GM04504 (cell line): ENCODE measurements around the gene SDCCAG8.
"Not testable (repeated sequence)": the region's sequence is repeated elsewhere in the genome, so short reads cannot be mapped to it uniquely, and the experiment has no call there.

Experiments
- DNase-seq: peaks from one replicate; pipeline ENCODE4 v3.0.0-alpha.2; 2012; ENCODE audit warnings: low read depth

The SDCCAG8 gene

DNA sequence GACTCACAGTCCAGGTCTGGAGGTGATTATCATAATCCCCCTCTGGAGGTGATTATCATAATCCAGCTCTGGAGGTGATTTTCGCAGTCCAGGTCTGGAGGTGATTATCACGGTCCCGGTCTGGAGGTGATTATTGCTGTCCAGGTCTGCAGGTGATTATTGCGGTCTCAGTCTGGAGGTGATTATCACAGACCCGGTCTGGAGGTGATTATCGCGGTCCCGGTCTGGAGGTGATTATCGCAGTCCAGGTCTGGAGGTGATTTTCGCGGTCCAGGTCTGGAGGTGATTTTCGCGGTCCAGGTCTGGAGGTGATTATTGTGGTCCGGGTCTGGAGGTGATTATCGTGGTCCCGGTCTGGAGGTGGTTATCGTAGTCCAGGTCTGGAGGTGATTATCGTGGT lies 76.6 kb downstream of the SDCCAG8 start:
- no peak for DNase-seq

DNA sequence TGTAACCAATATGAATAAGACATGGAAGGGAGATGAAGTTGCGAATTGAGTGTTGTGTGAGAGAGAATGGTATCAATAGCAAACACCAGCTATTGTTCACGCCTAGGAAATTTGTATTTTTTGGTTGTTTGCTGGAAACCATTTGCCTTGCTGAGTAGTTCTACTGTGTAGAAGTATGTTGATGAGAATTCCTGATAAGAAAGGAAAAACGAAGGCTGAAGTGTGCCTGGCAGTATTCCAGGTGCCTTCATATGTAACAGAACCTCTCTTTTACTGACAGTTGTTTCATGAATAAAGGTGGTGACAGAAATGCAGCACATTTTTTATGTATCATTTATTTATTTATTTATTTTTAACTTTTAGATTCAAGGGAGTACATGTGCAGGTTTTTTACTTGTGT lies 79.5 kb downstream of the SDCCAG8 start:
- DNase-seq, result no peak

DNA sequence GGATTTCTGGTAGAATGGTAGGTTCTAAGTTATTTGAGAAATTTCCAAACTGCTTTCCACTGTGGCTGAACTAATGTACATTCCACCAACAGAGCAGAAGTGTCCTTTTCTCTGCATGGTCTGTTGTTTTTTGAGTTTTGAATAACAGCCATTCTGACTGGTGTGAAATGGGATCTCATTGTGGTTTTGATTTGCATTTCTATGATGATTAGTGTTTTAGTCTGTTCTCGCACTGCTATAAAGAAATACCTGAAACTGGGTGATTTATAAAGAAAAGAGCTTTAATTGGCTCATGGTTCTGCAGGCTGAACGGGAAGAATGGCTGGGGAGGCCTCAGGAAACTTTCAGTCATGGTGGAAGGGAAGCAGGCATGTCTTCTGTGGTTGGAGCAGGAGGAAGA lies 80.3 kb downstream of the SDCCAG8 start:
- no peak for DNase-seq

DNA sequence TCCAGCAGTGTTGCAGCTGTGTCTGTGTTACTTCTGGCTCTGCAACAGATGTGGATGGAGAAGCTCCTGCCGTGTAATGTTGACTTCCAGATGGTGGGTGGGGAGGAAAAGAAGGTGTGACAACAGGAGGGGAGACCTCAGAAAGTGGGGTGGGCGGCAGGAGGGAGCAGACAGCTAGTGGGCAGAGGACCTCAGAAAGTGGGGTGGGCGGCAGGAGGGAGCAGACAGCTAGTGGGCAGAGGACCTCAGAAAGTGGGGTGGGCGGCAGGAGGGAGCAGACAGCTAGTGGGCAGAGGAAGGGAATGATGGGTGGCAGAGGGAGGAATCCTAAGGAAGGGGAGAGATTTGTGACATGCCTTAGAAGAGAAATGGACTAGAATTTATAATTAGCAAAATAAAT lies 83.0 kb downstream of the SDCCAG8 start:
- DNase-seq, result not testable (repeated sequence)

DNA sequence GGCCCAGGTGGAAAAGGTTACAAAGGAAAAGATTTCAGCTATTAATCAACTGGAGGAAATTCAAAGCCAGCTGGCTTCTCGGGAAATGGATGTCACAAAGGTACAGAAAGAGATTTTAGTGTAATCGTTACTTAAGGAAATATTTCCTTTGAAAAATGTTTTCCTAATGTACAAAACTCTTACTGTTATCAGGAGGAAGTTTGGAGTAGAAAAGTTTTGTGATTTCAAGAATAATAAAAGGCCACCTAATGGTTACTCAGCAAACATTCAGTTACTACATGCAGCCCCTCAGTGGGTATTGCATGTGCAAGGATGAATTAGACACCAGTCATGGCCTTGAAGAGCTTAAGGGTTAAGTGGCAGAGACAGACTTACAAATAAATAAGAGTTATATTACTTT lies 85.2 kb downstream of the SDCCAG8 start:
- no peak for DNase-seq

DNA sequence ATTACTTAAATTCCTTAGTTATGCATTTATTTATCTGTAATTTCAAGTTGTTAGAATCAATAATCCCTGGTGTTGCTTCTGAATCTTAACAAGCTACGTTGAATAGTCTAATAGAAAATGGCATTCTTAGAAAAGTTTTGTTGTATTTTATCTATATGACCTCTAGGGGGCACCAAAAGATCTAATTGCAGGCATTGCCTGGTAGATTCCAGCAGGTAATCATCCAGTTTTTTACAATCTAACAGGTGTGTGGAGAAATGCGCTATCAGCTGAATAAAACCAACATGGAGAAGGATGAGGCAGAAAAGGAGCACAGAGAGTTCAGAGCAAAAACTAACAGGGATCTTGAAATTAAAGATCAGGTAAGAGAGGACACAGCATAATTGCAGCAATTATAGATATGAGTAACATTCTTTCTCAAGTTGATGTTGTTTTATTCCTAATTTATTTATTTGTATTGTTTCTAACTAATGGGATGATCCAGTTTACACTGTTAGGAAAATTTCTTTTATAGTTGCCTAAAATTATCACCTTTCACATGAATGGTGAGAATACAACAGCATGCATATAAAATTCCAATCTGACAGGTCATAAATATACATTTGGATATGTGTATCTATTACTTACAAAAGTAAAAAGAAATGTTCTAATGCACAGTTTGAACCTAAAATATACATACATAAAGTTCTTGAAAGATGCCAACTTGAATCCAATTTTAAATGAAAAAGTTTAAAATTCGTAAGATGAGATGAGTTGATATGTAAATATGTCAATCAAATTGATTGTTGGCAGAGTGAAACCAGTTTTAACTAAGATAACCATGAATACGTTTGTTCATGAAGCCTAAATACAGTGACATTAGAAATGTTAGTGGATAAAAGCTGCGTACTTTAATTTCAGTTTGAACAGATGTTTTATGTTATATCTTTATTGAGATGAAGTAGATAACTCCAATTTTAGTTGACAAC lies 88.4 kb downstream of the SDCCAG8 start:
- peak; percentile 10 for DNase-seq

DNA sequence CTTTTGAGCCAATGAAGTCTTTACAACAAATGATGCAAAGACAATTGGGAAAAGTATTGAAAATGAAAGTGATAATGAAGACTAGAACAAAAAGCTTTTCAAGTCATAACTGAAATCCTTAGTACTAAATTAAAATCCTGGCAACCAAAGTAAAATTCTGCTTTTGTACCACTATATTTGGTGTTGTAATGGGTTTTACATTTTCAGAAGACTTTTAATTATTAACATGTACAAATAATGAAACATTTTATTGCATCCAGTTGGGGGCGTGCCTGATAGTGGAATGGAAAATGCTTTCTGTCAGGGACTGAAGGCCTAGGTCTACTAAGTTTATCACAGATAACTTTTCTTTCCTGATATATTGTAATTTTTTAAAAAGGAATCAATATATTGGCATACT lies 89.4 kb downstream of the SDCCAG8 start:
- no peak for DNase-seq

DNA sequence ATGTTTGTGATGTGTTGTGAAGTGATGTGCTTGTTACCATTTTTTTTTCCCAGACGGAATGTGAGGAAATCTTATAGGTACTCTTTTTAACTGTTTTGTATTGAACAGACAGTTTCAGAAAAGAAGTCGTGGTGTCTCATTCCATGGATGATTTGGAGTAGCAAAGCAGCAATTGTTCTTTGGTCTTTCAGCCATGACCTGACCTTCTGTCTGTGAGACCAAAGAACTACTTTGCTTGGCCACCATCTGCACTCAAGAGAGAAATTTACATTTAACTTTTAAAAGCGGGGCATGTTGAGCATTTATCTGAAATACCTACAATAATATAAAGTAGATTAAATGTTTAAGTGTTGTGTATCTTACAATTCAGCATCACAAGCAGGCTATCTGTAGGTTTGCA lies 90.2 kb downstream of the SDCCAG8 start:
- no peak for DNase-seq

DNA sequence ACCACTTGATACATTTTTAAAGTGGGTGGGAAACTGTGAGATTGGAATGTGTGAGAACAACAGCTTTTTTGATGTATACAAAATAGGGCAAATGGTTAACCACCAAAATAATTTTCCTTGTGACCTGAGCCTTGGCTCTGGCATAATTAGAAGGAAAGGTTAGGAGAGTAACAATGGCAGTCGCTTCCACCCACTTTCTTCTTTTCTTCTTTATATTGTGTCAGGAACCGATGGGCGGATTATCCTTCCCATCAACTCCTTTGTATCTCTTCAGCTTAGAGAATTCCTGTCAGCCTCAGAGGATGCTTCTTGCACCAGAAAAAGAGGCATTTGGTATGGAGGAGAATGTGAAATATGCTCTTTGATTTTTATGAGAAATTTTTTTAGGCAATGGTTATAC lies 90.6 kb downstream of the SDCCAG8 start:
- DNase-seq, result no peak

DNA sequence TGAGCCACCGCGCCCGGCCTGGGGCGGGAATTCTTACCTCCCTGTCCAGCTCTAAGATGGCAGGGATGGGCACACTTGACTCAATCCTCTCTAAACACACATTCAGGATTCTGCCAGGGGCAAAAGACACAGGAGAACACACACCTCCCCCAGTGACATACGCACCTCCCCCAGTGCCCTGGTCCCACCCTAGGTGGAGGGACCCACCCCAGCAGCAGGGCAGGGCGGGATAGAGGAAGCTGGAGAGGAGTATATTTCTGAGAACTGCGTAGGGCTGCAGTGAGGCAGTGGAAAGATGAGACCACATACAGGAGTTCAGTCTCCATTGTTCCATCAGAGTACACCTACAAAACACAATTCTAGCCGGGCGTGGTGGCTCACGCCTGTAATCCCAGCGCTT lies 92.5 kb downstream of the SDCCAG8 start:
- DNase-seq, result no peak

DNA sequence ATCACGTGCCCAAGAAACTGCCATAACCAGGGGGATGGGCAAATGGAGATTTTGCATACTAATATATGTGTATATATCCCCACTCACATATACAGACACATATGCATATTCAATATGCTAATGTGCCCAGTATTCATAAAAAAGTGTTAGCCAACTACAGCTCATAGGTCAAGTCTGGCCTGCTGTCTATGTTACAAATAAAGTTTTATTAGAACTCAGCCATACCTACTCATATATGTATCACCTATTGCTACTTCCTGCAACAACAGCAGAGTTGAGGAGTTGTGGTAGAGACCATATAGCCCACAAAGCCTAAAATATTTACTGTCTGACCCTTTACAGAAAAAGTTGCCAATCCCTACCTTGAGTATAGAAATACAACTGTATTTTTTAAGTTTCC lies 93.3 kb downstream of the SDCCAG8 start:
- DNase-seq, result no peak

DNA sequence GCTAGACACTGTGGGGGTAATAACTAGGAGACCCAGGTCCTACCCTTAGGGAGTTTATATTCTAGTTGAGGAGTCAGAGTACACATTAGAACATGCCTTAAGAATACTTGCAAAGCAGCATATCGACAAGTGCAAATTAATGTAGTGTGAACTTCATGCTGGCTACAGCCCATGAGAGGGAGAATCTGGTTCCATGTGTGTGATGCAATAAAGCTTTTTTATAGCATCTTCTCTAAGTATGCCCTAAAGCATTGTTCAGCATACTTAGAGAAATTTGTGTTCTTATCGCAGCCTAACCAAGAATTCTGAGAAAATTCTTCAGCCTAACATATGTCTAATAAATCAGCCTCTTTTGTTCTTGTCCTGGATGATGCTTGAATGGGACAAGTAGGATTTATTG lies 95.5 kb downstream of the SDCCAG8 start:
- no peak for DNase-seq

DNA sequence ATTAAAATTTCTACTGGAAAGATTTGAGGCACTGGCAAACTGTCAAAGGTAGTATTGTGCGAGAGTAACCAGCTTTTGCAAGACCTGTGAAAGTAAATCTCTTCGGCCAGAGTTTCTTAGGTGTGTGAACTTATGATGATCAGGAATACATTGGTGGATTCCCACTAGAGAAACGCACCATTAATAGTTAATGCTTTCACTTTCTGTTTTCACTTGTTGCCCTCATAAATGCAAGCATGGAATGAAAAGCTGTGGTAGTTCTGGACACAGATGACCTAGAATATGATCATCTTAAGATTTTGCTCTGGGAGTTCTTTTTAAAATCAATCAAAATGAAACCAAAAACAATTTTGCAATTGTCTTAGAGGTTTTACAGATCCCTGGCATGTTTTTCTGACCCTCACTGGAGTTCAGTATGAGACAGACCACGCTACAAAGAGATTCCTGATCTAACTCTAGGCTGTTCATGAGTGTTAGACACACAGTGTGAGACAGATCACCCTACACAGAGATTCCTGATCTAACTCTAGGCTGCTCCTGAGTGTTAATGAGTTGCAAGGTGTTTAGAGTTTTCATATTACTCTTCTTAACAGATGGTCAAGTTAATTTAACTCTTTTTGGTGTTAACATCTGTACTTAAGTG lies 98.8 kb downstream of the SDCCAG8 start:
- peak; percentile 17 for DNase-seq

DNA sequence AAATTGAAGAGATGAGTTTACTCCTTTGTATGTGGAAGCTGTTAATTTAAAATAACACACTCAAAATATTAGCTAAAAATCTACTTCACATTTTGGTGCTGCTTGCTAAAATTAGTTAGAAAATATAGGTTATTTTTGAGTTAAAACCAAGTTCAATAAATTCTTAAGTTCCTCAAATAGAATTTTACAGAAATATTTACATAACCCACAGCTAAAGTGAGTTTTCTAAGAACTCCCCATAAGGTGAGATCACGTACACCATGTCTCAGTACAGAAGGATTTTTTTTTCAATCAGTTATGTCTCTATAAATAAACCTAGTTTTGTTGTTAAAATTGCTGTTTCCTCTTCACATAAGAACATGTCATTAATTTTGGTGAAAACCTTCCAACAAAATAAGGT lies 108.0 kb downstream of the SDCCAG8 start:
- no peak for DNase-seq

DNA sequence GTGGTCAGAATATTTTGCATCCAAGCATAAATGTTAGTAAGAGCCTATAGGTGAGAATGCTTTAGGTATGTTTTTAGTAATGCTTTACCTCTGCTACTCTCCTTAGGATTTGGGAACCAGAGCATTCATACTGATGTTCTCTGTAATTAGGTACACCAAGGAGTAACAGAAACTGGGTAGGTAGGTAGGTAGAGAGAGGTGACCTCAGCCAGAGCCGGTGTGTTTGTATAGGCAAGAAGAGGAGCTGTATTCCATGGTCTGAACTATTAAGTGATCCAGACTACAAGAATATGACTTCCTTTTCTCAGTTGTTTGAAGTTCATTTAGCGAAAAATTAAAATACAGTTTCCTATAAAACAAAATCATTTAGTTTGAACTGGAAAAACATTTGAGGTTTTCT lies 108.5 kb downstream of the SDCCAG8 start:
- DNase-seq, result no peak

DNA sequence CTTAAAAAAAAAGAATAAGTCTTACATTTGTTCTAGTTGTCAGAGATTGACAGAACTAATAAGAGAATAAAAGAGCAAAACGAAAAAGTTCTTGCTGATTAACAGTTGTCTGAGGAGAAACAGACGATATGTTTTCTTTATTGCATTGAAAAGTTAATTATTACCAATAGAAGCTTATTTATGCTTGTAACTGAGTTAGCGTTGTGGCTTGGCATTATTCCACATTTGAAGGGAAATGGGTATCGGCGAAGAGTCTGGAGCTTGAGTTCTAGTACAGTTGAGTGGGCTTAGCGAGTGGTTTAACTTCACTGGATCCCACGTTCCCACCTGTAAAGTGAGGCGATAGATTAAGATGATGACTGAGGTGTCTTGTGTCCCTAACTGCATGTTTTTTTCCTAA lies 109.0 kb downstream of the SDCCAG8 start:
- DNase-seq, result no peak

DNA sequence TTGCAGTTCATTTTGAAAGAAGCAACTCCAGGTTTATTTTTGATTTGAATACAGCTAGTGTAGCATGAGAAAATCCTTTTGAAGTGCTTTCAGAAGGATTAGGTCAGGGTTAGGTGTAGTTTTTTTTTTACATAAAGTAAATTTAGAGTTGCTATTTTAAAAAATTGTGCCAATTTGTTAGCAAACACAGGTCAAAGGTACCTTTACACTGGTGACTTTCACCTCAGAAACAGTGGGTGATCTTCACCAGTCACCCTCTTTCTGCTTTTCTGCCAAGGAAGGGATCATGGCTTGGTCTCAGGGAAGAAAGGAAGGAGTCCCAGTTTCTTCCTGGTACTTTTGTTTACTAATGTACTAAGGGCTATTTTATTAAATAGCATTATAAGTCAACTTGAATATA lies 111.5 kb downstream of the SDCCAG8 start:
- no peak for DNase-seq

DNA sequence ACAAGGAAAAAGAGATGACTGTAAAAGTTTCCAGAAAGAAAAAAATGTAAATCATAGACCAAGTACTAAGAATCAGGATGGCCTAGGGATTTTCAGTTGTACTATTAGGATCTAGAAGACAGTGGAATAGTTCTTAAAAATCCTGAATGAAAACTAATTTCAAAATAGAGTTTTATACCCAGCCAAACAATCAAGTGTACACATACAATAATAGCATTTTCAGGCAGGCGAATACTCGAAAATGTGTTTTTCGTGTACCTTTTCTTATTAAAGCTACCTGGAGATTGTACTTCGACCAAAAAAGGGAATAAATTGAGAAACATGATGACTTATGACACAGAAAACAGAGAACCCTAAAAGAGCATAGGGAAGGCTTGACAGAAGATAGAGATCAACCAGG lies 118.6 kb downstream of the SDCCAG8 start:
- DNase-seq, result no peak

DNA sequence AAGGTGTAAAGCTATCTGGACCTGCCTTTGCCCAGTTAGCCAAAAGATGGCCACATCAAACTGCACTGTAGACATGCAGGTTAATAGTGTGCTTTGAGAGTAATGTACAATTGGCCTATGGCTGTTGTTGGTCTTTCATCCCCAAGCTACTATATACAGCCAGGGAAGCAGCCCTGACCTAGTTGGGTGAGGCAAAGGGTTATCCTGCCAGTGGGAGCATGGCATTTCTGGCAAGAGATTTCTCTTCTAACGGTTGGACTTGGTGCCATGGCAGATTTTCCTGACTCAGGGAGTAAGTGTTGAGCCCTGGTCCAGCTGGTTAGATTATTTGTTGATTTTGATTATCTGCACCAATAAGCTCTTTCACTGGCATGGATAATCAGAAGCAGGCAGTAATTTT lies 119.8 kb downstream of the SDCCAG8 start:
- DNase-seq, result no peak

DNA sequence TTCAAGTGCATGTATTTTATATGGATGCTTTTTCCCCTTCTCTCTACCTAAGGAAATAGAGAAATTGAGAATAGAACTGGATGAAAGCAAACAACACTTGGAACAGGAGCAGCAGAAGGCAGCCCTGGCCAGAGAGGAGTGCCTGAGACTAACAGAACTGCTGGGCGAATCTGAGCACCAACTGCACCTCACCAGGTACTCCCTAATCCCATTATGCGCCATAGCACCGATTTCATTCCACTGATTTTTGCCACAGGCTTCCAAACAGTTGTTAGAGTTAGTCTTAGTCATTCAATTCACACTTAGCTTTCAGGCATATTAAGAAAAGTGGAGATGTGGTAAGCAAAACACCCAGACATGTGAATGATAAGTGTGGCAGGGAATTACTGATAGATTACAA lies 122.8 kb downstream of the SDCCAG8 start:
- DNase-seq, result no peak

DNA sequence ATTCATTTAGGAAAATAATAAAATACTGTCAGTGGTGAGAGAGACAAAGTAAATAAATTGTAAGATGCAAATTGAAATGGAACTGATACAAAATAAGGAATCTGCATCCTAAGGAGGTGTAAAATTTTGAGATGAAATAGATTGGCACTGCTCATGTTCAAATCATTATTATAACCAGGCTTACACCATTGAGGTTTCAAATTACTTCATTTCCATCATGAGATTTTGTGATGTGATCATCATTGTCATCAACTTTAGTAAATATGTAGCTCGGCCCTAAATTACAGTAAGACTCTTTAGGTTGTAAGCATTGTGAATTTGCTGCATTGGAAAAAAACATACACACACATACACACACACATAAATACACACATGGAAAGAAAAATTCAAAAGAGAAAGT lies 123.4 kb downstream of the SDCCAG8 start:
- no peak for DNase-seq

DNA sequence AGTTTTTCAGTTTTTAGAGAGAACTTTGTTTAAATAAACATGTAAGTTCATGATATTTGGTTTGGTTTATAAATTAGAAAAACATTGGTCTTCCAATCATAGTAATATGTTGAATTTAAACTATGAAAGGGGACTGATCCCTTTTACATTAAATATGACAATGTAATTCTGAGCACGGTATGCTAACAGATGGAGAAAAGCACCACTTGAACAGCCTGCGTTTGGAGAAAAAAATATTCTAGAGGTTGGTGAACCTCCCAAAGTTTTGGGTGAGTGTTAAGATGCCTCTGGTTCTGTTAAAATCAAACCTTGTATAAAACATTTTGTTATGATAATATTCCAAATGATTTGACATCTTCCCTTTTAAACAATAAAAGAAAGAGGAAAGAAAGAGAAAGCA lies 123.9 kb downstream of the SDCCAG8 start:
- no peak for DNase-seq

DNA sequence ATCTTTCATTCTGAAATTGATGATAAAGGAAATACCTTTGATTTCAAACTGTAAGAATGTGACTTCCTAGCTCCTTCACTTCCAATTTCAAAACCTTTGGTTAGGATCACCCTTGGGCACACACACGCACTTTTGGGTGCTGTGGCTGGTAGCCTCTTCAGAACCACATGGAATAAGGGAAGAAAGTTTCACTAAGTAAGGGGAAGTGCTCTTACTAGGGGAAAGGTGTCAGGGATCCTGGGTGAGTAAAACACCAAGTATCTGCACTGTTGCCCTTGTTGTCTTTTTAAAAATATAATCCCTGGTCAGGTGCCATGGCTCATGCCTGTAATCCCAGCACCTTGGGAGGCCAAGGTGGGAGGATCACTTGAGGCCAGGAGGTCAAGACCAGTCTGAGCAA lies 132.4 kb downstream of the SDCCAG8 start:
- no peak for DNase-seq
